GM12864 (cell line): ENCODE measurements around the gene DDX42.

Experiments
- DNase-seq: peaks from one replicate; pipeline ENCODE4 v3.0.0-alpha.2; 2011; ENCODE audit warnings: low read depth
- H3K4me3 ChIP-seq: 2 replicates; pipeline ENCODE4 v1.5.1; 2011; ENCODE audit warnings: mild to moderate bottlenecking, low read depth, low read length, control low read depth
- CTCF ChIP-seq: IDR thresholded peaks from 2 replicates; pipeline ENCODE4 v1.5.1; 2011; ENCODE audit warnings: low read depth, mild to moderate bottlenecking, moderate library complexity, low read length, control low read depth, inconsistent platforms; ENCODE audit errors: missing control alignments

Gene DDX42

GRCh38 chr17:63838631-63839171, 64.7 kb downstream of the DDX42 start:
- no peak overlapping the region for H3K4me3 ChIP-seq
- no peak for TF ChIP-seq CTCF
- DNase-seq = no peak

GRCh38 chr17:63840591-63841349, 66.8 kb downstream of the DDX42 start:
- no peak for DNase-seq
- no peak for TF ChIP-seq CTCF
- H3K4me3 ChIP-seq = peak overlapping the region; percentile 78

GRCh38 chr17:63841350-63842172, 67.6 kb downstream of the DDX42 start:
- peak overlapping the region; percentile 78 for H3K4me3 ChIP-seq
- no peak for TF ChIP-seq CTCF
- no peak for DNase-seq

GRCh38 chr17:63842173-63842539, 68.2 kb downstream of the DDX42 start:
- TF ChIP-seq CTCF = no peak
- H3K4me3 ChIP-seq = peak overlapping the region; percentile 78
- DNase-seq = no peak

- peak; percentile 93 for DNase-seq
- no peak for TF ChIP-seq CTCF
- peak within 1 kb of the TSS; percentile 78 for H3K4me3 ChIP-seq
Measured at GRCh38 chr17:63842540-63843386, 68.8 kb downstream of the DDX42 start, which contains the start of gene SMARCD2. Gene SMARCD2, minus strand, starts transcription at chr17:63842685. Its CDS starts 11 bp downstream, at chr17:63842674.

GRCh38 chr17:63843387-63843888, 69.5 kb downstream of the DDX42 start:
- peak overlapping the region; percentile 78 for H3K4me3 ChIP-seq
- DNase-seq = peak; percentile 79
